Activated CD8-positive, alpha-beta T cell treated with anti-CD3 and anti-CD28 coated beads for 36 hours (primary cell): Measurements from ENCODE around the gene CPT1C. TPM values are rescaled to one million over a fixed set of nuclear protein-coding genes. Genes with fewer than 3 reads are reported as not detected.

Experiments
- ATAC-seq: fragments of 200-7000 bp; cut with Tn5 transposase; one replicate; pipeline ENCODE4 v1.10.0; 2021; ENCODE audit warnings: mild to moderate bottlenecking, moderate library complexity
- CTCF ChIA-PET: fragments of 350-600 bp; sonication (Branson Sonifier 250); formaldehyde crosslinking; loops from one replicate; lab custom pipeline; 2021; ENCODE audit warnings: antibody characterized with exemption; lab: Charles Lee
- POLR2A ChIA-PET: fragments of 350-600 bp; sonication (Branson Sonifier 250); formaldehyde crosslinking; loops from one replicate; lab custom pipeline; 2021; ENCODE audit warnings: antibody characterized with exemption; lab: Charles Lee
- DNase-seq: peaks from one replicate; pipeline ENCODE4 v3.0.0-alpha.2; 2020
- H3K27ac Mint-ChIP-seq: one replicate; pipeline ENCODE4 v1.8.0; 2021; ENCODE audit warnings: mild to moderate bottlenecking, mixed read lengths
- H3K27me3 Mint-ChIP-seq: one replicate; pipeline ENCODE4 v1.8.0; 2021; ENCODE audit warnings: mixed read lengths
- H3K36me3 Mint-ChIP-seq: one replicate; pipeline ENCODE4 v1.8.0; 2021; ENCODE audit warnings: low read depth, mixed read lengths
- H3K4me1 Mint-ChIP-seq: one replicate; pipeline ENCODE4 v1.8.0; 2021; ENCODE audit warnings: low read depth, mixed read lengths
- H3K4me3 Mint-ChIP-seq: one replicate; pipeline ENCODE4 v1.8.0; 2021; ENCODE audit warnings: mild to moderate bottlenecking, moderate library complexity, mixed read lengths
- H3K9me3 Mint-ChIP-seq: one replicate; pipeline ENCODE4 v1.8.0; 2021; ENCODE audit warnings: mixed read lengths
- intact Hi-C: fragments of 100-400 bp; cut with micrococcal nuclease; formaldehyde crosslinking; loops from one replicate; pipeline ENCODE4 v1.10.0; 2022
- total RNA-seq, 2 experiments: library from RNA; stranded (reverse); gene quantifications; one replicate each; pipeline ENCODE4 v1.2.3, GENCODE V29; 2021
- TF ChIP-seq, protein P1 (sequence below): fragments of 200-600 bp; IDR thresholded peaks from one replicate; pipeline ENCODE4 v1.8.0; 2022; ENCODE audit warnings: antibody characterized with exemption, mild to moderate bottlenecking

CPT1C gene
- total RNA-seq, 2 experiments from 2014 or later: 0.69 to 1.0 TPM

GRCh38 chr19:49677231-49677900, 13.6 kb upstream of the CPT1C start, which contains the start of gene PRMT1:
PRMT1 (plus strand) TSS chr19:49677271; CDS start chr19:49677281, 10 bp downstream.
- Mint-ChIP-seq H3K36me3 (peaks cover 23% of the 10 kb centered on the region), H3K9me3 (no peaks in the 10 kb centered on the region), H3K4me3 (peak within 1 kb of the TSS; percentile 98), H3K27ac (peak within 1 kb of the TSS; percentile 98), H3K27me3 (no peaks in the 10 kb centered on the region), H3K4me1 (peaks cover 26% of the 10 kb centered on the region)
- no peak for ATAC-seq
- ChIA-PET POLR2A (interaction anchor here (0.6 to 5.0 kb wide), 14 partner anchors 11 to 315 kb away, joined by 3 to 47 read pairs (median 4); partner anchors contain the start of genes ADM5, AP2A1, BCL2L12 and CPT1C), CTCF (interaction anchor here (0.9 to 3.2 kb wide), 14 partner anchors 10 to 166 kb away, joined by 3 to 9 read pairs (median 4); partner anchors contain the start of genes BCL2L12, IRF3, RCN3 and RRAS)
- TF ChIP-seq, protein P1, sequence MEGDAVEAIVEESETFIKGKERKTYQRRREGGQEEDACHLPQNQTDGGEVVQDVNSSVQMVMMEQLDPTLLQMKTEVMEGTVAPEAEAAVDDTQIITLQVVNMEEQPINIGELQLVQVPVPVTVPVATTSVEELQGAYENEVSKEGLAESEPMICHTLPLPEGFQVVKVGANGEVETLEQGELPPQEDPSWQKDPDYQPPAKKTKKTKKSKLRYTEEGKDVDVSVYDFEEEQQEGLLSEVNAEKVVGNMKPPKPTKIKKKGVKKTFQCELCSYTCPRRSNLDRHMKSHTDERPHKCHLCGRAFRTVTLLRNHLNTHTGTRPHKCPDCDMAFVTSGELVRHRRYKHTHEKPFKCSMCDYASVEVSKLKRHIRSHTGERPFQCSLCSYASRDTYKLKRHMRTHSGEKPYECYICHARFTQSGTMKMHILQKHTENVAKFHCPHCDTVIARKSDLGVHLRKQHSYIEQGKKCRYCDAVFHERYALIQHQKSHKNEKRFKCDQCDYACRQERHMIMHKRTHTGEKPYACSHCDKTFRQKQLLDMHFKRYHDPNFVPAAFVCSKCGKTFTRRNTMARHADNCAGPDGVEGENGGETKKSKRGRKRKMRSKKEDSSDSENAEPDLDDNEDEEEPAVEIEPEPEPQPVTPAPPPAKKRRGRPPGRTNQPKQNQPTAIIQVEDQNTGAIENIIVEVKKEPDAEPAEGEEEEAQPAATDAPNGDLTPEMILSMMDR: no peak
- intact Hi-C loops: loop anchor here (5.0 kb wide), 2 partner anchors 35 to 85 kb away; partner anchors contain the start of genes PRR12, RRAS and SCAF1
- no peak for DNase-seq

DNA sequence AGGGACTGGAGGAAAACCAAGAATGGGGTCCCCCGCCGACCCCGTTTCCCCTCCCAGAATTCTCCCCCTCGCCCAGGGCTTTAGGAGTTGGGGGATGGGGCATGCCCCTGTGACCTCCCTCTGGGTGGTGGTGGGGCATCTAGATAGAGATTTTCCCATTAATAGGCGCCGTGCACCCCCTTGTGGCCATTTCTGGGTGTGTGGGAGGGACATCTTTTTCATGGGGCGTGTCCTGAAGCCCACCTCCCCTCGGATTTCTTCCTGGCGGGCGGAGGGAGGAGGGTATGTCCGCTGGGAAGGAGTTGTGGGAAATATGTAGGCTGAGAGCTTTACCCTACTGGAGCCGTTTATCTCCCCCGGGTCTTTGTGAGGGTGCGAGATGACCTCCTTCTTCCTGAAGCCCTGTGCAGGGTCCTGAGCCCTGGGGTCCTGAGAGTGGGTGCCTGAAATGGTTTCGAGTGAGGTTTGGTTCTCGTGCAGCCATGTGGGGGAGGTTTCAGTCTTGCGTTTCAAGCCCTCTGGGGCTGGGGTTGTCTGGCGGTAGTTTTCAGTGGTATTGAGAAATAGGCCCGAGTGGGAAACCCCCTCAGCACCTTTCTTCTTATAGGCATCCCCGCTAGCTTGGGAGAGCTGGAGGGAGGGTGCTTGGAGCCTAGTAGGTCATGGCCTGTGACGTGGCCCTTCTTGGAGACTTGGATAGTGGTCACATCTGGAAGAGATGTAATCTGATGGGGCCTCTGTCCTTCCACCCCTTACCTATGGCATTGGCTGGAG, 12.8 kb upstream of the CPT1C start:
- DNase-seq (peak; percentile 95), ATAC-seq (peak; percentile 8)
- intact Hi-C loops: loop anchor here (5.0 kb wide), 2 partner anchors 36 to 86 kb away; partner anchors contain the start of genes PRR12, RRAS and SCAF1
- ChIA-PET POLR2A (interaction anchor here (1.0 to 5.0 kb wide), 11 partner anchors 11 to 185 kb away, joined by 3 to 47 read pairs (median 5); partner anchors contain the start of genes ADM5, AP2A1, BCL2L12 and CPT1C), CTCF (interaction anchor here (0.7 to 3.2 kb wide), 18 partner anchors 10 to 171 kb away, joined by 3 to 9 read pairs (median 4); partner anchors contain the start of genes BCL2L12, IRF3, RCN3 and RRAS)
- peaks cover 27% of the 10 kb centered on the region for H3K36me3 Mint-ChIP-seq
- peak overlapping the region; percentile 95 for H3K27ac Mint-ChIP-seq
- no peaks in the 10 kb centered on the region for H3K9me3 Mint-ChIP-seq
- TF ChIP-seq, protein P1: peak; percentile 78
- H3K4me3 Mint-ChIP-seq: peak overlapping the region; percentile 98
- no peaks in the 10 kb centered on the region for H3K27me3 Mint-ChIP-seq
- H3K4me1 Mint-ChIP-seq: peaks cover 27% of the 10 kb centered on the region

GRCh38 chr19:49678985-49679770, 11.7 kb upstream of the CPT1C start:
- H3K4me1 Mint-ChIP-seq: peaks cover 29% of the 10 kb centered on the region
- H3K27ac Mint-ChIP-seq: peak overlapping the region; percentile 95
- CTCF ChIA-PET: interaction anchor here (0.7 to 2.0 kb wide), 12 partner anchors 8 to 172 kb away, joined by 3 to 7 read pairs (median 4); partner anchors contain the start of genes ADM5, BCL2L12 and IRF3
- intact Hi-C loops: loop anchor here (5.0 kb wide), 2 partner anchors 37 to 87 kb away; partner anchors contain the start of genes PRR12, RRAS and SCAF1
- DNase-seq: no peak
- H3K36me3 Mint-ChIP-seq: peaks cover 34% of the 10 kb centered on the region
- ATAC-seq: no peak
- H3K4me3 Mint-ChIP-seq: peak overlapping the region; percentile 98
- H3K27me3 Mint-ChIP-seq: no peaks in the 10 kb centered on the region
- H3K9me3 Mint-ChIP-seq: no peaks in the 10 kb centered on the region
- POLR2A ChIA-PET: interaction anchor here (1.1 to 5.0 kb wide), 7 partner anchors 11 to 145 kb away, joined by 3 to 47 read pairs (median 5); partner anchors contain the start of genes ADM5, BCL2L12, CPT1C and IRF3
- TF ChIP-seq, protein P1: no peak

DNA sequence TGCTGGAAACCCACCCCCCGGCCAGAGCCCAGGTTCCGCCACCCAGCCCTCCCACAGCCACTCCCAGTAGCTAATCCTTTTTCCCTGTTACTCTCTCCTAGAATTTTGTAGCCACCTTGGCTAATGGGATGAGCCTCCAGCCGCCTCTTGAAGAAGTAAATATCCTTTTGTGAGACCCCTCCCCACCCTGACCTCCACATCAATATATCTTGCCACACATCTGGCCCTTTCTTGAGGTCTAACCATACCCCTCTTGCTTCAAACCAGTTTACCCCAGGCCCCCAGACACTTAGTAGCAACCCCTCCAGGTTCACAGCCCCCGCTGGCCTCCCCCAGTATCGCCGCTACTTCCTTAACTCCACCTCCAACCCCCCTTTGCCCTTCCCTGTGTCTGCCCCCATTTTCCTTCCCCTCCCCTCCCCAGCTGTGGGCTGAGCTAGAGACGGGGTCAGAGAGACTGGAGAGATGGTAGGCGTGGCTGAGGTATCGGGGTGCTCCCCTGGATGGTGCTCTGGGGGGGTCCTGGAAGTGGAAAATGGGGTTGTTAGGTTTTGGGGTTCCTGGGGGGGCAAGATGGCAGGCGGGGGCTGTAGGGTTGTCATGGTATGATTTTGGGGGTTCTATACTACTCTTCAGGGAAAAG, 11.0 kb upstream of the CPT1C start:
- H3K9me3 Mint-ChIP-seq: no peaks in the 10 kb centered on the region
- ChIA-PET POLR2A (interaction anchor here (0.6 to 3.1 kb wide), 3 partner anchors 10 to 84 kb away, joined by 3 to 23 read pairs (median 3); partner anchors contain the start of genes ADM5 and CPT1C), CTCF (interaction anchor here (0.7 to 1.4 kb wide), 4 partner anchors 8 to 173 kb away, joined by 4 to 5 read pairs (median 4); partner anchors contain the start of gene ADM5)
- H3K27ac Mint-ChIP-seq: peak overlapping the region; percentile 81
- no peaks in the 10 kb centered on the region for H3K27me3 Mint-ChIP-seq
- H3K36me3 Mint-ChIP-seq: peaks cover 38% of the 10 kb centered on the region
- peaks cover 30% of the 10 kb centered on the region for H3K4me1 Mint-ChIP-seq
- TF ChIP-seq, protein P1: no peak
- ATAC-seq: no peak
- peak overlapping the region; percentile 98 for H3K4me3 Mint-ChIP-seq
- intact Hi-C loops: loop anchor here (5.0 kb wide), 2 partner anchors 38 to 88 kb away; partner anchors contain the start of genes PRR12, RRAS and SCAF1
- peak; percentile 29 for DNase-seq
